ENCODE results near the gene INPP5A.
"Not testable (repeated sequence)": the region's sequence is repeated elsewhere in the genome, so short reads cannot be mapped to it uniquely, and the experiment has no call there.

The INPP5A gene

GRCh38 chr10:132786884-132787494 lies 249.4 kb downstream of the INPP5A start:
- no peak for DNase-seq (ENCODE audit: low spot score)

DNA sequence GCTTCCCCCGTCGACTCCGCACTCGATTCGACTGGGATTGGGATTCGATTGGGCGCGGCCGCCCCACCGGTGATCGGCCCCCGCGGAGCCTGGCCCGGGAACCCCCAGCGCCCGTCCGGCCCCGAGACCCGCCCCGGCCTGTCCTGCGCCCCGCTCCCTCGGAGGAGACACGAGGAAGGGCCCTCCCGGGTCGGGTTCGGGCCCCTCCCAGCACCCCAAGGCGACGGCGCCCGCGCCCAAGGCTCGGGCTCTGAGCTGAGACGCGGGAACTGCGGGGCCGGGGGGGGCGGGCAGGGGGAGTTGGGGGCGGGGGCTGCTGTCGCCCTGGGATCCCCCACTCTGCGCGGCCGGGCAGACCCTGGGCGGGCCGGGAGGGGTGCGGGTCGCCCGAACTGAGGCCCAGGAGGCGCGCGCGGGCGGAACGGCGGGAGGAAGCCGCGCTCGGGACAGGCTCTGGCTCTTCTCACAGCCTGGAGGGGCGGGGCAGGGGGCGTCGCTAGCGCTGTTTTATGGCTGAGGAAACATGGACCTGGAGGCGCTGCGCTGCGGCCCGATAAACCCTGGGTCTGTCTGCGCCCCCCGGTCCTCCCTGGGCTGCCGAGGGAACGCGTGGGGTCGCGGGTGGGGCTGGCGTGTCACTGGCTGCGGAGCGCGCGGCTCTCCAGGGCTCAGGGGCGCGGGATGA lies 250.1 kb downstream of the INPP5A start:
- DNase-seq (ENCODE audit: low spot score) = no peak

- no peak for DNase-seq (ENCODE audit: low spot score)
Measured at GRCh38 chr10:132788180-132788830, 250.7 kb downstream of the INPP5A start.

GRCh38 chr10:132788831-132789219 lies 251.2 kb downstream of the INPP5A start:
- DNase-seq (ENCODE audit: low spot score) = no peak

DNA sequence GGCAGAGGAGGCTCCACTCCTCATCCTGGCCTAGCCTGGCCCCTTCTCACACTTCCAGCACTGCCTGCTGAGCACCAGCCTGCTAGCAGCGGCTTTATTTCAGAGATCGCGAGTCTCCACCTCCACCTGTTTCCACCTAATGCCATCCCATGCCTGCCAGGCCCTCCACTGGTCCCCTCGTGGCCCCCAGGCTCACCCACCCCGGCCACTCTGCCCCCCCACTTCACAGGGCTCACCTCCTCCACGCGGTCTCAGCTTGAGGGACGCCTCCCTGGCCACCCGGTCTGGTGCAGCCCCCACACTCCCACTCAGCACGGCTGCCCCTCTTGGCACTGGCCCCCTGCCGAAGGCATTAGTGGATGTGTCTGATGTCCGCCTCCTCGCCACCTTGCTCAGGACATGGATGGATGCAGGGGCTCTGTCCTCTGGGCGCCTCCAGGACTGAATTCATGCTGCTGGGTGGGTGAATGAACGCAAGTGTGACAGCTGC lies 252.1 kb downstream of the INPP5A start:
- DNase-seq (ENCODE audit: low spot score) = no peak

DNA sequence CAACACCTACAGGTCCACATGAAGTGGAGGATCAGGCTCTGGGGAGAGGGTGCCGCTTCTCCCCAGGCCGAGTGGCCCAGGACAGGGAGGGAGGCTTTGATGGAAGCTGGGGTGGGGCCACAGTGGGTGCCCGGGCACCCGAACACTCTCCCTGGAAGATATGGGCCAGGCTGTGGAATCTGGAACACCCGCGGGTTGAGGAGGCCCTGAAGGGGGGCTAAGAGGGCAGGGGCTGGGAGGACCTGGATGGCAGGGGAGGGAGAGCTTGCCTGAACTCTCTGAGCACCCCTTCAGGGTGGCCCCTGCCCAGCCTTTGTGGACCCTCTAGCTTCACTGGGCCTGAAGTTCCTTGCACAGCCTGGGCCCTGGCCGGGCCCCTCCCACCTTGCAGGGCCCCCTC lies 252.9 kb downstream of the INPP5A start:
- DNase-seq (ENCODE audit: low spot score) = no peak

DNA sequence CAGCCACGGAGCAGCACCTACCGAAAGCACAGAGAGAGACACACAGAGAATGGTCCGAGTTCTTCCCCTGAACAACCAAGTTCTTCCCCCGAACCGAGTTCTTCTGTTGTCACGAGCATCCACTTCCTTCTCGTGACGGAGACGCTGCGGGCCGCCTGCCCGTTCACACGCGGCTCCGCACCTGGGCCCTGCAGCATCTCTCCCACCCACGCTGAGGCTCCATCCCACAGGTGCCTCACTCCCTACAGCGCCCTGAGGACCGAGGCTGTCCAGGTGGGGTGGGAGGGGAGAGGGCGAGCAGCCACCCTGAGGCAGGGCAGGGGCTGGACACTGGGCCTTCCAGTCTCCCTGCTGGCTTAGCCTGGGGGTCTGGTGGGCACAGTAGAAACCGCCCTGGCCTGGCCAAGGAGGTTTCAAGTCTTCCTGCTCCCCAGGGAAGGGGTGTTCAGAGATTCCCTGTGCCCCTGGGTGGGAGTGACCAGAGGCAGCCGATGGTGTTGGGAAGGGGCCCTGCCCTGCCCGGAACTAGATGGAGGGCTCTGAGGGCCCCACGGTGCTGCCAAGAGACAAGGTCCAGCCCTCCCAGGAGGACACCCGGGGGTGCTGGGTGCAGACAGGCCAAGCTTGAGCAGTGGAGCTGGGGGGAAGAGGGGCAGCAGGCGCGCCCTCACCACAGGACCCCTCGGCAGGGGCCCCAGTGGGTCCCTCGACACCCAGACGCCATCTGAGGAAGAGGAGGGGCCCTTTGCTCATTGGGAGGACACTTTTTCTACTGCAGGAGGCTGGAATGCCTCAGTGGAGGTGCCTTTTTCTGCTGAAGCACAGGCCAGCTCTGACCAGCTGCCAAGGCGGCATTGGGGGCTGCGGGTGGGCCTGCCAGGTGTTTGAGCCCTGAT lies 253.6 kb downstream of the INPP5A start:
- DNase-seq (ENCODE audit: low spot score) = no peak

DNA sequence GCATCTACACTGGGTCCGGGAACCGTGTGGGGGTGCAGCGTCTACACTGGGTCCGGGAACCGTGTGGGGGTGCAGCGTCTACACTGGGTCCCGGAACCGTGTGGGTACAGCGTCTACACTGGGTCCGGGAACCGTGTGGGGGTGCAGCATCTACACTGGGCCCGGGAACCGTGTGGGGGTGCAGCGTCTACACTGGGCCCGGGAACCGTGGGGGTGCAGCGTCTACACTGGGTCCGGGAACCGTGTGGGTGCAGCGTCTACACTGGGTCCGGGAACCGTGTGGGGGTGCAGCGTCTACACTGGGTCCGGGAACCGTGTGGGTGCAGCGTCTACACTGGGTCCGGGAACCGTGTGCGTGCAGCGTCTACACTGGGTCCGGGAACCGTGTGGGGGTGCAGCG lies 254.5 kb downstream of the INPP5A start:
- DNase-seq (ENCODE audit: low spot score) = not testable (repeated sequence)

GRCh38 chr10:132792796-132793195 lies 255.2 kb downstream of the INPP5A start:
- DNase-seq (ENCODE audit: low spot score) = no peak

- no peak for DNase-seq (ENCODE audit: low spot score)
Measured at GRCh38 chr10:132793213-132793612, 255.6 kb downstream of the INPP5A start.

DNA sequence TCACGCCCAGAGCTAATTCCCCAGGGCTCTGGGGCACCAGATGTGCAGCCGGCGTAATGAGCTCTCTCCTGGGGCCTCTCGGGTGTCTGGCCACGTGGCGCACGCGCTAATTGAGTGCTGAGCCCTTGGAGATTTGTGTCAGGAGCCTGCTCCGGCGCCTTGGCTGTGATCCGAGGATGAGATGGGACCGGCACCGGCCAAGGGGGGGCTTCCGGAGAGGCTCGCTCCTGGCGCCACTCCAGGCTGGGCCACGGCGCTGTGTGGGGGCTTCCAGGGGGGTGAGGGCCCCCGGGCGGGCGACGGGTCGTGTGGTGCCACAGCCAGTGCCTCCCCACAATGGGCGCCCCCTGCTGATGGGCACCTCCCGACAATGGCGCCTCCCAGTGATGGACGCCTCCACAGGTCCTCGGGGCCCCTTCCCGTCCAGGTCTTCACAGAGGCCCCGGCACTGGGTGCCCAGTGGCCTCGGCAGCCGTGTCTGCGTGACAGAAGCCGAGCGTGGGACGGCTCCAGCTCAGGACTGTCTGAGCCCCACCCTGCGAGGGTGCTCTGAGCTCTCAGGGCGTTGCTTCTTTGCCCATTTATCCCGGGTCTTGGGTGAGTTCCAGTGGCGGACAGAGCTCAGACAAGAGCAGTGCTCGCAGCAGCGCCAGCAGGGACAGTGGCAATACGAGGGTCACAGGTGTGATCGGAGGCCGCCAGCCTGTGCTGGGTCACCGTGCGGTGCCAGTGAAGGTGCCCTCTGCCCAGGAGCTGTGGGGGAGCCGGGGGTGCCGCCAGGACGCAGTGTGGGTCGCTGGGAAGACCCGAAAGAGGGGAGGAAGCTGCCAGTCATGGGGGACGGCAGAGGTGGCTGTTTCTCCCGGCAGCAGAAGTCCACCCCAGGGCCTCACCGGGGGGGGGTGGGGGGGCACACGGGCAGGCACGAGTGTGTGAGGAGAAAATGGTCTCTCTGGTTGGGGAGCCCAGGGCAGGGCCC lies 256.6 kb downstream of the INPP5A start:
- no peak for DNase-seq (ENCODE audit: low spot score)

DNA sequence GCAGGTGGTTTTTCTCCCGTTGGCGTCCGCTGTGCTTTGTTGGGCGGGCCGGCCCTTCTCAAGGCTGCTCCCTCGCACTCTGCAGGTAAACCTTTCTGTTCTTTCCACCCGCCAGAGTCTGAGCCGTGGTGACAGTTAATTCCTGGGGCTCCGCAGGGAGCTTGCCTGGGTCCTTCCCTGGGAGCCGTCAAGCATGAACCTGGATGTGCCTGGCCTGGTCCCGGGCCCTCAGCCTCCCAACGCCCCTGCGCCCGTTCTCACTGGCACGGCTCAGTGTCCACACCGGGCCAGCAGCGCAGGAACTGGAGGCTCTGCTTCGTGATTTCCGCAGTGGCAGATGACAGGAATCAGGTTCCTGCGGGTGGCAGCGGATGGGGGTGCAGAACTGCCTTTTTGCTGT lies 259.3 kb downstream of the INPP5A start:
- no peak for DNase-seq (ENCODE audit: low spot score)

- DNase-seq (ENCODE audit: low spot score) = not testable (repeated sequence)
Measured at GRCh38 chr10:132797986-132798385, 260.4 kb downstream of the INPP5A start.

DNA sequence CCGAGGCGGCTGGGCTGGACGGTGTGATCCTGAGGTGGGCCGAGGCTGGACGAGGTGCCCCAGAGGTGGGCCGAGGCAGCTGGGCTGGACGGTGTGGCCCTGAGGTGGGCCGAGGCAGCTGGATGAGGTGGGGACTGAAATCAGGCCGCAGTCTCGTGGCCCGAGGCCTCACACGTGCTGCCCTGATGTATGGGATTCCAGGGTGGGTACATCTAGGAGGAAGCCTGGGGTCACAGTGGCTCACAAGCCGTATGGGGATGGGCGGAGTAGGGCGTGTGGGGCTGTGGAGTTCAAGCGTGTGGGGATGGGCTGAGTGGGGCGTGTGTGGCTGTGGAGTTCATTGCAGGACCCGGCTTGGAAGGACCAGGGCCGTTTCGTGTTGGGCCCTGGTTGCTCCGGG lies 260.8 kb downstream of the INPP5A start:
- no peak for DNase-seq (ENCODE audit: low spot score)

GRCh38 chr10:132798876-132799275 lies 261.3 kb downstream of the INPP5A start:
- DNase-seq (ENCODE audit: low spot score) = no peak

DNA sequence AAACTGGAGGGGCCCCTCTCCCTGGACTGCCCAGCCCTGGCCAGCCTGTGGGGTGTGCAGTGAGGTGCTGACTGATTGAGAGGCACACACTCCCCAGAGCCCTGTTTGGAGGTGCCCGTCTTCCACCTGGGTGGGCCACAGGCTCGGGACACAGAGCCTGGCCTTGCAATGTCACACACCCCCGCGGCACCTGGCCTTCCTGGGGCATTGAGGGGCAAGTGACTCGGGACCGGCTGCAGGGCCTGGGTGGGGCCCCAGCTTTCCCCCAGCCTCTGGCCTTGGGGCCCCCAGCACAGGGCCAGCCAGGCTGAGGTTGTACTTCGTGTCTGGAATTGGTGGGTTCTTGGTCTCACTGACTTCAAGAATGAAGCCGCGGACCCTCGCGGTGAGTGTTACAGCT lies 262.3 kb downstream of the INPP5A start:
- DNase-seq (ENCODE audit: low spot score) = no peak

DNA sequence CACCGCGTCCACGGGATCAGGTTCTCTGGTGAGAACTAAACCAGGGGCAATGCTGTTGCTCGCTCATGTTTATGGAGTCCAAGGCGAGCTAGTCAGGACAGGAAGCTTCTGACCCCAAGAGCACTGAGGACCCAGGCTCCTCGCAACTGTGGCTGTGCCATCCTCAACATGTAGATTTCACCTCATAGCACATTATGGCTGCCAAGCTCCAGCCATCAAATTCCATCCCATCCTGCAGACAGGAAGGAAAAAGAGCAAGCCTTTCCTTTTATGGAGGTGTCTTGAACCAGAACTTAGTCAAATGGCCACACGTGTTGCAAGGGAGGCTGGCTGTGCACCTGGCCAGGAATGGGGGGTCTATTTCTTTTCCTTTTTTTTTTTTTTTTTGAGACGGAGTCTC lies 264.5 kb downstream of the INPP5A start:
- no peak for DNase-seq (ENCODE audit: low spot score)

DNA sequence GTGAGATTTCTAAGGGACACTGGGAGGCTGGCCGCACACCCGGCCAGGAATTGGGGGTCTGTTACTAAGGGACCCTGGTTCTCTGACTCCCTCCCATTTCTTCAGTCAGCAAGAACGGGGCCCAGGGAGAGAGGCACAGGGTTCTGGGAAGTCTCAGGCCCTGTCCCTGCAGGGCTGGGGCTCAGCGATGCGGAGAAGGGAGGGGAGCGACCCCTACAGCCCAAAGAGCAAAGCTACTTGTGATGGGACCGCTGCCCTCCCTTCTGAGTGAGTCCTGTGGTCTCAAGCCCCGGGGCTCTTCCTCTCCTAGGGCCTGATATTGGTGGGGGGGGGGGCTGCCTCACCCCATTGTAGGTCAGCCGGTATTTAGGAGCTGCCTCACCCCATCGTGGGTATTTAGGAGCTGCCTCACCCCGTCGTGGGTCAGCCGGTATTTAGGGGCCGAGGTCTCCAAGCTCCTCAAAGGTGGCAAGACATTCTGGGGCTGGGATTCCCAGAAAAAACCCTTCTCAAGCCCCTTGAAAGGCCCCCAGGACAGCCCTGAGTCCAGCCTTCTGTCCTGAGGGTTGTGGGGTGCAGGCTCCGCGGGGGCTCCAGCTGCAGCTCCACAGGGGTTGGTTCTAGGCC lies 265.2 kb downstream of the INPP5A start:
- no peak for DNase-seq (ENCODE audit: low spot score)

DNA sequence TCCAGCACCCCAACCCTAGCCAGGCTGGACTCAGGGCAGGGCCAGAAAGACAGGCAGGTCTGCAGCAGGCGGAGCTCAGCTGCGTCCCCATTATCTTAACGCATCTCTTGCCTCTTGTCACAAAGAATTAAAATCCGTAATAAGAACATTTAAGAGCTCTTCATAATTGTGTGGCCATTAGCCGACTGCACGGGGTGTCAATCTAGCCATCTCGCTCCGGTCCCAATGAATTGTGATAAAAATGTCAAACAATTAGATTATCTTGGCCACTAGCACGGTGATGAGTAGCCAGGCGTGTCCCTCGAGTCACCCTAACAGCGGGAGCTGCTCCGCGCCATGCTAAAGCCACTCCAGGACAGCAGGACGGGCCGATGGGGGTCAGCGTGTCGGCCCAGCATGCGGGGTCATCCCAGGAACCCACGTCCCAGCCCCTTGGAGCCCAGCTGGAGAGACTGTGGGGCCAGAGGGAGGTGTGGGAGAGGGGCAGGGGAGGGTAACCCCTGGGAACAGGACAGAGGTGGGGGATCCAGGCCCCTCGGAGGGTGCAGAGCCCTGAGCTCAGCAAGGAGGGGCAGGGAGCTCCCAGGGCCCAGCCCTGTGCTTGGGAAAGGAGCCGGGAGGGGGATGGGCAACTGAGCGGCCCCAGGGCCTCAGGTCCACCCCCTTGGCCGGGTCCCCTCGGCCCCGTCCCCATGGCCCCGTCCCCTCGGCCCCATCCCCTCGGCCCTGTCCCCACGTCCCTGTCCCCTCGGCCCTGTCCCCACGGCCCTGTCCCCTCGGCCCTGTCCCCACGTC lies 266.0 kb downstream of the INPP5A start:
- DNase-seq (ENCODE audit: low spot score) = no peak

GRCh38 chr10:132804287-132804686 lies 266.7 kb downstream of the INPP5A start:
- no peak for DNase-seq (ENCODE audit: low spot score)
